H1 (cell line): ENCODE measurements around the gene STPG1. TPM values are rescaled to one million over a fixed set of nuclear protein-coding genes. Genes with fewer than 3 reads are reported as not detected.

ENCODE experiments used
- ASH2L ChIP-seq: fragments of 200-600, 300-600 bp; sonication (generic); IDR thresholded peaks from one replicate; pipeline ENCODE4 v1.7.1; 2017; ENCODE audit warnings: low read length
- EP300 ChIP-seq, 2 experiments: IDR thresholded peaks; 1 replicate in 1 of 2; 2 replicates in 1 of 2; pipeline ENCODE4 v1.6.1; 2011 to 2012; ENCODE audit warnings: low read depth in 2 of 2, low read length in 2 of 2, mild to moderate bottlenecking in 2 of 2, borderline replicate concordance in 1 of 2, inconsistent platforms in 1 of 2, moderate library complexity in 1 of 2
- GABPA ChIP-seq: IDR thresholded peaks from 2 replicates; pipeline ENCODE4 v1.6.1; 2011; ENCODE audit warnings: mild to moderate bottlenecking, low read length, moderate library complexity, borderline replicate concordance; ENCODE audit not compliant: insufficient read depth
- JUN ChIP-seq: IDR thresholded peaks from 2 replicates; pipeline ENCODE4 v1.6.1; 2011; ENCODE audit warnings: low read depth, mild to moderate bottlenecking, improper control_type of control experiment, low read length
- NRF1 ChIP-seq: IDR thresholded peaks from 2 replicates; pipeline ENCODE4 v1.6.1; 2011; ENCODE audit warnings: mild to moderate bottlenecking, low read depth, low read length, improper control_type of control experiment
- RNF2 ChIP-seq: fragments of 200-900, 300-1000 bp; sonication (generic); IDR thresholded peaks from 2 replicates; pipeline ENCODE4 v1.7.1; 2016; ENCODE audit warnings: borderline replicate concordance, low read depth, mild to moderate bottlenecking, antibody characterized with exemption, low read length; ENCODE audit not compliant: poor library complexity, severe bottlenecking; ENCODE audit errors: missing control alignments
- SIRT6 ChIP-seq: IDR thresholded peaks from one replicate; pipeline ENCODE4 v1.7.1; 2012; ENCODE audit warnings: low read length, inconsistent platforms
- SP2 ChIP-seq: IDR thresholded peaks from 2 replicates; pipeline ENCODE4 v1.6.1; 2012; ENCODE audit warnings: mild to moderate bottlenecking, low read length, inconsistent platforms
- TEAD4 ChIP-seq: IDR thresholded peaks from 2 replicates; pipeline ENCODE4 v1.6.1; 2012; ENCODE audit warnings: low read depth, low read length, inconsistent platforms, mixed read lengths
- YY1 ChIP-seq: IDR thresholded peaks from 2 replicates; pipeline ENCODE4 v1.6.1; 2011; ENCODE audit warnings: low read depth, mild to moderate bottlenecking, low read length
- polyA plus RNA-seq, 7 experiments: library from polyadenylated mRNA; depleted of rRNA in 3 of 7; stranded (reverse) in 5 of 7; unstranded in 2 of 7; fragments of >200 nt in 5 of 7; fragments of 200-250 nt in 2 of 7; gene quantifications; 1 replicate in 5 of 7; 2 replicates in 1 of 7; 4 replicates in 1 of 7; pipeline versions ENCODE4 v1.2.1 to v1.2.3, GENCODE V29; 2011 to 2013; ENCODE audit warnings: missing spikeins in 2 of 7, mixed read lengths in 2 of 7
- total RNA-seq: library from RNA; stranded (reverse); fragmentation: NEBNext Ultra II Directional; extraction: Animal tissue kit (Norgen Biotek cat#: 25700); gene quantifications from 2 replicates; pipeline ENCODE4 v1.2.1, GENCODE V29; 2021
- TF ChIP-seq, protein P1 (sequence below): fragments of 300-600 bp; sonication (generic); IDR thresholded peaks from 2 replicates; pipeline ENCODE4 v1.7.1; 2012; ENCODE audit warnings: low read length, moderate library complexity, mild to moderate bottlenecking, inconsistent platforms; ENCODE audit not compliant: insufficient replicate concordance

STPG1 gene
- total and polyA plus RNA-seq, 2 of the 8 experiments (the other 6 are each of a cell fraction or from before 2014, with no cell fraction given): 10.3 to 11.2 TPM

DNA sequence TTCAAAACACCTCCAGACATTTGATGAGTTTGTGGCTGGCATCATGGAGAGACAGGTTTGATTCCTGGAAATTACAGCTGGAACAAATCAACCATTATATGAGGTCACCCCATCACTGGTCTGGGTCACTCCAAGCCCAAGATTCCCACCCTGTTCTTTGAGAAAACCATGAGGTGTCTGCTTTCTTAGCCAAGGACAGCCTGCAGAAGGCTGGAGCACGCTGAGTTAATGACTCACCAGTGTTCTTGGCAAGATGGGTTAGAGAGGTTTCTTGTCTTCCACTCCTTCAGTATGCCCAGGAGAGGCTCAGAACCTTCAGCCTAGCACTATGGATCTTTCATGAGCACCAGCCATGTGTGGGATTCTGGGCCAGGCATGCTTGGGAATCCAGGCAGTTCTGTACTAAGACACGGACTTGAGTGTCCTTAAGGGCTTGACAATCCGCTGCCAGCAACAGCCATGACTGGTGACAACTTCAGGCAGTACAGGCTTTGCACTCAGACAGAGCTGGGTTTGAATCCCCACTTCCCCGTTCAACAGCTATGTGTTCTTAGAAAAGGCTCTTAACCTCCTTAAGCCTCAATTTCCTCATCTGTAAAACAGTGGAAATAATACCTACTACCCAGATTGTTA is 50.5 kb downstream of the STPG1 start (continued):
- TF ChIP-seq, protein P1, sequence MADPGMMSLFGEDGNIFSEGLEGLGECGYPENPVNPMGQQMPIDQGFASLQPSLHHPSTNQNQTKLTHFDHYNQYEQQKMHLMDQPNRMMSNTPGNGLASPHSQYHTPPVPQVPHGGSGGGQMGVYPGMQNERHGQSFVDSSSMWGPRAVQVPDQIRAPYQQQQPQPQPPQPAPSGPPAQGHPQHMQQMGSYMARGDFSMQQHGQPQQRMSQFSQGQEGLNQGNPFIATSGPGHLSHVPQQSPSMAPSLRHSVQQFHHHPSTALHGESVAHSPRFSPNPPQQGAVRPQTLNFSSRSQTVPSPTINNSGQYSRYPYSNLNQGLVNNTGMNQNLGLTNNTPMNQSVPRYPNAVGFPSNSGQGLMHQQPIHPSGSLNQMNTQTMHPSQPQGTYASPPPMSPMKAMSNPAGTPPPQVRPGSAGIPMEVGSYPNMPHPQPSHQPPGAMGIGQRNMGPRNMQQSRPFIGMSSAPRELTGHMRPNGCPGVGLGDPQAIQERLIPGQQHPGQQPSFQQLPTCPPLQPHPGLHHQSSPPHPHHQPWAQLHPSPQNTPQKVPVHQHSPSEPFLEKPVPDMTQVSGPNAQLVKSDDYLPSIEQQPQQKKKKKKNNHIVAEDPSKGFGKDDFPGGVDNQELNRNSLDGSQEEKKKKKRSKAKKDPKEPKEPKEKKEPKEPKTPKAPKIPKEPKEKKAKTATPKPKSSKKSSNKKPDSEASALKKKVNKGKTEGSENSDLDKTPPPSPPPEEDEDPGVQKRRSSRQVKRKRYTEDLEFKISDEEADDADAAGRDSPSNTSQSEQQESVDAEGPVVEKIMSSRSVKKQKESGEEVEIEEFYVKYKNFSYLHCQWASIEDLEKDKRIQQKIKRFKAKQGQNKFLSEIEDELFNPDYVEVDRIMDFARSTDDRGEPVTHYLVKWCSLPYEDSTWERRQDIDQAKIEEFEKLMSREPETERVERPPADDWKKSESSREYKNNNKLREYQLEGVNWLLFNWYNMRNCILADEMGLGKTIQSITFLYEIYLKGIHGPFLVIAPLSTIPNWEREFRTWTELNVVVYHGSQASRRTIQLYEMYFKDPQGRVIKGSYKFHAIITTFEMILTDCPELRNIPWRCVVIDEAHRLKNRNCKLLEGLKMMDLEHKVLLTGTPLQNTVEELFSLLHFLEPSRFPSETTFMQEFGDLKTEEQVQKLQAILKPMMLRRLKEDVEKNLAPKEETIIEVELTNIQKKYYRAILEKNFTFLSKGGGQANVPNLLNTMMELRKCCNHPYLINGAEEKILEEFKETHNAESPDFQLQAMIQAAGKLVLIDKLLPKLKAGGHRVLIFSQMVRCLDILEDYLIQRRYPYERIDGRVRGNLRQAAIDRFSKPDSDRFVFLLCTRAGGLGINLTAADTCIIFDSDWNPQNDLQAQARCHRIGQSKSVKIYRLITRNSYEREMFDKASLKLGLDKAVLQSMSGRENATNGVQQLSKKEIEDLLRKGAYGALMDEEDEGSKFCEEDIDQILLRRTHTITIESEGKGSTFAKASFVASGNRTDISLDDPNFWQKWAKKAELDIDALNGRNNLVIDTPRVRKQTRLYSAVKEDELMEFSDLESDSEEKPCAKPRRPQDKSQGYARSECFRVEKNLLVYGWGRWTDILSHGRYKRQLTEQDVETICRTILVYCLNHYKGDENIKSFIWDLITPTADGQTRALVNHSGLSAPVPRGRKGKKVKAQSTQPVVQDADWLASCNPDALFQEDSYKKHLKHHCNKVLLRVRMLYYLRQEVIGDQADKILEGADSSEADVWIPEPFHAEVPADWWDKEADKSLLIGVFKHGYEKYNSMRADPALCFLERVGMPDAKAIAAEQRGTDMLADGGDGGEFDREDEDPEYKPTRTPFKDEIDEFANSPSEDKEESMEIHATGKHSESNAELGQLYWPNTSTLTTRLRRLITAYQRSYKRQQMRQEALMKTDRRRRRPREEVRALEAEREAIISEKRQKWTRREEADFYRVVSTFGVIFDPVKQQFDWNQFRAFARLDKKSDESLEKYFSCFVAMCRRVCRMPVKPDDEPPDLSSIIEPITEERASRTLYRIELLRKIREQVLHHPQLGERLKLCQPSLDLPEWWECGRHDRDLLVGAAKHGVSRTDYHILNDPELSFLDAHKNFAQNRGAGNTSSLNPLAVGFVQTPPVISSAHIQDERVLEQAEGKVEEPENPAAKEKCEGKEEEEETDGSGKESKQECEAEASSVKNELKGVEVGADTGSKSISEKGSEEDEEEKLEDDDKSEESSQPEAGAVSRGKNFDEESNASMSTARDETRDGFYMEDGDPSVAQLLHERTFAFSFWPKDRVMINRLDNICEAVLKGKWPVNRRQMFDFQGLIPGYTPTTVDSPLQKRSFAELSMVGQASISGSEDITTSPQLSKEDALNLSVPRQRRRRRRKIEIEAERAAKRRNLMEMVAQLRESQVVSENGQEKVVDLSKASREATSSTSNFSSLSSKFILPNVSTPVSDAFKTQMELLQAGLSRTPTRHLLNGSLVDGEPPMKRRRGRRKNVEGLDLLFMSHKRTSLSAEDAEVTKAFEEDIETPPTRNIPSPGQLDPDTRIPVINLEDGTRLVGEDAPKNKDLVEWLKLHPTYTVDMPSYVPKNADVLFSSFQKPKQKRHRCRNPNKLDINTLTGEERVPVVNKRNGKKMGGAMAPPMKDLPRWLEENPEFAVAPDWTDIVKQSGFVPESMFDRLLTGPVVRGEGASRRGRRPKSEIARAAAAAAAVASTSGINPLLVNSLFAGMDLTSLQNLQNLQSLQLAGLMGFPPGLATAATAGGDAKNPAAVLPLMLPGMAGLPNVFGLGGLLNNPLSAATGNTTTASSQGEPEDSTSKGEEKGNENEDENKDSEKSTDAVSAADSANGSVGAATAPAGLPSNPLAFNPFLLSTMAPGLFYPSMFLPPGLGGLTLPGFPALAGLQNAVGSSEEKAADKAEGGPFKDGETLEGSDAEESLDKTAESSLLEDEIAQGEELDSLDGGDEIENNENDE: no peak
- TF ChIP-seq YY1: no peak
- no peak for TF ChIP-seq ASH2L
- TF ChIP-seq NRF1: no peak
- no peak for TF ChIP-seq RNF2
- TF ChIP-seq SP2: no peak
- TF ChIP-seq SIRT6: no peak
- TF ChIP-seq JUN: no peak
- no peak for TF ChIP-seq EP300 (IDR thresholded peaks at IDR 0.05; ENCODE audit: borderline replicate concordance in 1 of 2, low read depth in 2 of 2, low read length in 2 of 2)
- TF ChIP-seq GABPA: no peak
- no peak for TF ChIP-seq TEAD4
